NCI-H2171 (cell line): ENCODE measurements around the gene INTS7.
"Not testable (repeated sequence)": the region's sequence is repeated elsewhere in the genome, so short reads cannot be mapped to it uniquely, and the experiment has no call there.

Source experiments
- DNase-seq: peaks from one replicate; lab custom pipeline; 2025; lab: John Stamatoyannopoulos, UW

Gene INTS7

DNA sequence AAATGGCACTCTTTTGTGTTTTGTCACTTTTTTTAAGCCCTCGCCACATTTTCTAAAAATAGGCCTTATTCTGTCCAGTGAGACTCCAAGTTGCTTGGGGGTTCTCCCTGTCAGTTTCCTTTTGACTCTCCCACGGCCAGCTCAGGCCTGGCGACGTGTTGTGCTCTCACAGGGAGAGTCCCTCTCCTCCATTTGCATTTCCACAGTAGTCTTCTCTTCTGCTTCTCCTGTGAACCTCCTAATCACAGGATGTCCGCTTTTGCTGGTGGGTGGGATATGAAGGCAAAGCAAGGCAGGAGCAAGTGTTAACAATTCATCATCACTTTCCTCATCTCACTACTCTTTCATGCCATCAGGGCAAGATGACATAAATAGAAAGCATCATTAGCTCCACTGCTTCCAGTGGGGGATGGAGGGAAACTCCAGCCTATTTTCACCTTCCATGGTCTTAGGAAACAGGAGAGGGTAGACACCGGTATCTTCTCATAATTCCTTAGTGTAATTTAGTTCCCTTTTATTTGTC, 99.8 kb downstream of the INTS7 start:
- no peak for DNase-seq

DNA sequence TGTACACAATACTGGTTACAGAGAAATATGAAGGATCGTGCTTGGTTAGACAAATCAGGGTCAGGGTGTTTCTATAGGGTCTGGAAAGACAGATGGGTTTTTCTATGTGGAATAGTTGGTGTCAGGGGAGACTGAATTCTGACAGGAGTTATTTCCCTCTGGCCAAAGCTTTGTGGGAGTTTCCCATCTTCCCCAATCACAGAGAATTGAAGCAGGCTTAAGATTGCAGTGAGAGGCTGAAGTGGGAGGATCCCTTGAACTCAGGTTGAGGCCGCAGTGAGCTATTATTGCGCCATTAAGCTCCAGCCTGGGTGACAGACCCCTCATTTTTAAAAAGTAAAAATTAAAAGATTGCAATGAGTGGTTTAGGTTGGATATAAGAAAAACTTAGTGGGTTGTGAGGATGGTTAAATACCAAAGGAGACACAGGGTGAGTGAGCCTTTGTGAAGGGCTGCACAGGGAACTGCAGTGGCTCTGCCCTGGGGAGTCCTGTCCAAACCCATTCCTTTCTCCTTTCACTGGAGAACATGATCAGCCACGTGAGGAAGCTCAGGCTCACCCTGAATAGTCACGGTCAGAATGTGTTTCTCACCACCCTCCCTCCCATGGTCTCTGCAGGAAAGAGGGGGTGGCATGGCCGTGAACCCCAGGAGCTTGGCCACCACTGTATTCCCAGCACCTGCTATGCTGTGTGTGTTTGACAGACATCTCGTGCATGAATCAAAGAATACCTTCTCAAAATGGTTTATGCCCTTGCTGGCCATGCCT, 101.2 kb downstream of the INTS7 start:
- no peak for DNase-seq

- no peak for DNase-seq
Observed at GRCh38 chr1:211932933-211933254, 102.5 kb downstream of the INTS7 start.

GRCh38 chr1:211932231-211932932, 103.0 kb downstream of the INTS7 start:
- no peak for DNase-seq

DNA sequence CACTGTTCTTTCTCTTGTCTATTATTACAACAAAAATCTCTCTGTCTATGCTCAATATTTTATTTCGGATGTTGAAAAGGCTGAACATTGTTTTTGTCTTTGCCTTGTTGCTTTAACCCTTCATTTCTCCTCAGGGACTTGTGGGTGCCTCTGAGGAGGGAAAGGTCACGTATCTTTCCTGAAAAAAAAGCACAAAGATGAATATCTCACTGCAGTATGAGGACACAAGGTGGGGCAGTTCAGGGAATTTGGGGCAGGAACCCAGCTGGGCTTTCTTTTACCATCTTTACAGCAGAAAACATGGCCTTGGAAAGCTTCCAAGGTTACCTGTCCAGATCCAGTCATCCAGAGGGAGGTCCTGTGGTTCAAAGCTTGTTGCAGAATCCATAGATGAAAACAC, 105.7 kb downstream of the INTS7 start:
- no peak for DNase-seq

DNA sequence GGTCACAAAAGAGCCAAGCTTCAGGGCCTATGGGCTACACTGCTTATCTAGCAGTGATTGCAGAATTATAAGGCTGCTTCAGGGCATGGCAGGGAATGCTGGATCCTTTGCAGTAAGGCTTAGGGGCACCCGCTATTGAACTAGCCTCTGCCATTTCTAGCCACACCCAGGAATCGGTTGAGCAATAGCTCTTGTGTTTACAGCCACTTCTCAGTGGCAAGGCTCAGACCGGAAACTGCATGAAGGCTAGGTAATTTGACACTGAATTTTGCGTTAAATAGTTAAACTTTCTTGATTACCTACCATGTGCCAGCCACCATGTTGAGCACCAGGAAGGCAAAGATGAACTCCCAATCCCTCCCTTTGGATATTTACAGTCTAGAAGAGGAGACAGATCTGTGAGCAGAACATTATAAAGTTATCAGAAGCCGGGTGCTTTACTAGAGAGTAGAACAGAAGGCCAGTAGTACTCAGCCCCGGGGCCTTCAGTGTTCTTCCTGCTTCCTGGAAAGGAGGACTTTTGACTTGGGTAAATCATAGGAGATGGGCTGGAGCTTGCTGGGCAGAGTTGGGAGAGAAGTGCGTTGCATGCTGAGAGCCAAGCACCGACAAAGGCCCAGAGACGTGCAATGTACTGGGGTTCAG, 106.2 kb downstream of the INTS7 start:
- peak; percentile 52 for DNase-seq

GRCh38 chr1:211928290-211928801, 107.0 kb downstream of the INTS7 start:
- DNase-seq = peak; percentile 33

DNA sequence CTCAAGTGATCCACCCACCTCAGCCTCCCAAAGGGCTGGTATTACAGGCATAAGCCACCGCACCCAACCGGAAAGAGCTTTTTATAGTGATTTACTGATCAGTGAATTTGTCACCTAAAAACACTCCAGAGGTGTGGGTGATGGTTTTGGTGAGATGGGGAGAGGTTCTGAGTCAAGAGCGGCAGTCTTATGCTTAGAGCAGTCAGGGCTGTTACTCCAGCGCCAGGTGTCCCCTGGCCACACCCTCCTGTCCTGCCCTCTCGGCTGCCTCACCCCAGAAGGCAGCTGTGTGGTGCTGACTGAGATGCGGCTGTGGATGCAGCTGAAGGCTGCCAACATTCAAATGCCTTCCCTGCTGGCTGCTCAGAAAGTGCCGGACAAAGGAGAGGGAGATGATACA, 110.3 kb downstream of the INTS7 start:
- peak; percentile 67 for DNase-seq

DNA sequence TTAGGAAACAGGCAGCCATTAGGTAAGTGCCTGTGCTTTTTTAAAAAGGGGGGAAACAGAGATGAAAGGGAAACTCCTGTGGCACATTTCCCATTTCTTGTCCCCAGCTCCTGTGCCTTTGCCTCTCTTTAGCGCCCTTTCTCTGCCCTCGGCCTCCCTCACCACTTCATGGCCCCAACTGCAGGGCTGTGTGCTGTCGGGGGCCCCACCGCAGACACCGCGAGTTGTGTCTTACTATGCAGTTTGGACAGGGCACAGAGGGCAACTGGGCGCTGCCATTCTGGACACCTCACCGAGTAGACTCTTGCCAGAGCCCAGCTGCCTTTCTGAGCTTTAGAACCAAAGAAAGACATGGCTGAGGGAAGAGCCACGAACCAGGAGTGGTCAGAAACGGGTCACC, 111.1 kb downstream of the INTS7 start:
- no peak for DNase-seq

DNA sequence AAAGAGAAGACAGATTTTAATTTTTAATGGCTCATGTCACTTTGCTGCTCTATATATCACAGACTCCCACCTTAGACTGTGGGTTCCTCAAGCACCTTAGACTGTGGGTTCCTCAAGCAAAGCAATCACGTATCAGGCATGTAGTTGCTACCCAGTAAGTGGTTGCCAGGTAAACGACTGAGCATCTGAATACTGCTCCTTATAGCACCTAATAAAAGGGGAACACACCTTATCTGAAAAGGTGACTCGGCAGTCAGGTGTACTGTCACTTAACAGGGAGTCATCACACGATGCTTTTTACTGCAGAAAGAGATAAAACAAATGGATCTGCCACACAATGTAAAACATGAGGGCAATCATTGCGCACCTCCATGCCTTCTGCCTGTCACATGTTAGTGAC, 112.3 kb downstream of the INTS7 start:
- no peak for DNase-seq

- DNase-seq = no peak
Observed at GRCh38 chr1:211921579-211922095, 113.7 kb downstream of the INTS7 start.

DNA sequence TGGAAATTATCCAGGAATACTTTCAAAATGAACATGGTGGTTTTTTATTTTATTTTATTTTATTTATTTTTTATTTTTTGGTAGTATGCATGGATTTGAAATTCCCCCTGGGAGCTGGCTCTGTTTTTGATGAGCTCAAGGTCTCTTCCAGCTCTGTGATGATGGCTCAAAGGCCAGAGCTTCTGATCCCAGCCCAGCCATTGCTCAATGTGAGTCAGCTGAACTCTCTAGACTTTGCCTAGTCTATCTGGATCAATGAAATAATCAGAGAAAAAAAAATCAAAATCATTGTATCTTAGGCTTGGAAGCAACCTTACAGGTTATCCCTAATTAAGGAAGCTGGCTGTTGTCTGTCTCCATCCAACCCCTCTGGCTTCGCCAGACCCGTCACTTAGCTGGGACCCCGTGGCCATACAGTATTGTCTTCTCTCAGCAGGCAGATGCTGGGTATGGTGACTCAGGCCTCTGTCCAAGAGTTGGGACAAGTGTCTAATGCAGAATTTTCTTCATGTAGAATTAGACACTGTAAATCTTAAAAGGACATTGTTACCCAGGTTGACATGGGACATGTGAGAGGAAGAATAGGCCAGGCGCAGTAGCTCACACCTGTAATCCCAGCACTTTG, 114.6 kb downstream of the INTS7 start:
- DNase-seq = no peak

DNA sequence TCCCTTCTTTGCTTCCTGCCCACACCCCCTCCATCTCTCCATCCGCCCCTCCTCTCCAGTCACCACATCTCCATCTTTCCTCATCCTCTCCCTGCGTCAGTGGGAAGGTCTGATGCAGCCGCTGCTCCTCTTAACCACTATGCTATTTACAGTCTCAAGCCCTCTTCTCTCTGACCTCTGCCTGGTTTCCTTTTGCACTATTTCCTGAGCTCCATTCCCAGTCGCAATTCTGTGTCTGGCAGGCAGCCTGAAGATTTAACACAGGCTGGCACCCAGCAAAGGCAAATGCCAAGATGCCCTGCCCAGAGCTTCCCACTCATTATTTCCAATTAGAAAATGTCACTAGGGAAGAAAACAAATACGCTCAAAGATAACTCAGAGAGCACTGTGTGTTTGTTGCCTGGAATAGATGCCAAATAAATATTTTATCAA, 115.2 kb downstream of the INTS7 start:
- no peak for DNase-seq

- DNase-seq = no peak
Observed at GRCh38 chr1:211918843-211919414, 116.4 kb downstream of the INTS7 start.

DNA sequence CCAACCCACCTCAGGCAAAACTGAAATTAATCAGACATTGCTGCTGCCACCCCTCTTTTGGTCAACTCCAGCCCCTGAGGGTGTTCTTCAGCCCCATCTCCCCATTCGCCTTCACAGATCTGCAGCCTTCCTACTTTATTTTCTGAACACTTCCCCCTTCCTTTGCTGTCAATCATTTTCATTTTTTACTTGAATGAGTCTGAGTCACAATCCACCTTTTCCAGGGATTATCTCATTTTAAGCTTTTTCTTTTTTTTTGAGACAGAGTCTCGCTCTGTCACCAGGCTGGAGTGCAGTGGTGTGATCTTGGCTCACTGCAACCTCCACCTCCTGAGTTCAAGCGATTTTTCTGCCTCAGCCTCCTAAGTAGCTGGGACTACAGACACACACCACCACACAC, 118.9 kb downstream of the INTS7 start:
- not testable (repeated sequence) for DNase-seq

DNA sequence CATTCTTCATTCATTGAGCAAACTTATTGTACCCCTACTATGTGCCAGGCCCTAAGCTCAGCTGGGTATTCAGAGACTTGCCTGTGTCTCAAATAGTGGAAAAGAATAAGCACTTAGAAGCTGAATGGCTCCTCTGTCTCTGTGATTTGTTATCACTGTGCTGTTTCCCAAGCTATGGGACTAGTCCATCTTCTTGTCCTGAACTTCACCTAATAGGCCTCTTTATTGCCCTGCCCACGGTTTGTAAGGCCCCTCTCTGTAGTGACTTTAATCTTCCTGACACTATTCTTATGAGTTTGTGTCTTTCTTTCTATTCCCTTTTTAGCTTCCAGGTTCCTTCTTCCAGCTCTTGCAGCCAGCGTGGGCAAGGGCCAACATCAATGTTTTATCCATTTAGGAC, 119.4 kb downstream of the INTS7 start:
- DNase-seq = no peak

GRCh38 chr1:211912844-211913432, 122.4 kb downstream of the INTS7 start:
- no peak for DNase-seq

GRCh38 chr1:211912038-211912437, 123.3 kb downstream of the INTS7 start:
- no peak for DNase-seq

- DNase-seq = no peak
Observed at GRCh38 chr1:211910913-211911485, 124.4 kb downstream of the INTS7 start.

DNA sequence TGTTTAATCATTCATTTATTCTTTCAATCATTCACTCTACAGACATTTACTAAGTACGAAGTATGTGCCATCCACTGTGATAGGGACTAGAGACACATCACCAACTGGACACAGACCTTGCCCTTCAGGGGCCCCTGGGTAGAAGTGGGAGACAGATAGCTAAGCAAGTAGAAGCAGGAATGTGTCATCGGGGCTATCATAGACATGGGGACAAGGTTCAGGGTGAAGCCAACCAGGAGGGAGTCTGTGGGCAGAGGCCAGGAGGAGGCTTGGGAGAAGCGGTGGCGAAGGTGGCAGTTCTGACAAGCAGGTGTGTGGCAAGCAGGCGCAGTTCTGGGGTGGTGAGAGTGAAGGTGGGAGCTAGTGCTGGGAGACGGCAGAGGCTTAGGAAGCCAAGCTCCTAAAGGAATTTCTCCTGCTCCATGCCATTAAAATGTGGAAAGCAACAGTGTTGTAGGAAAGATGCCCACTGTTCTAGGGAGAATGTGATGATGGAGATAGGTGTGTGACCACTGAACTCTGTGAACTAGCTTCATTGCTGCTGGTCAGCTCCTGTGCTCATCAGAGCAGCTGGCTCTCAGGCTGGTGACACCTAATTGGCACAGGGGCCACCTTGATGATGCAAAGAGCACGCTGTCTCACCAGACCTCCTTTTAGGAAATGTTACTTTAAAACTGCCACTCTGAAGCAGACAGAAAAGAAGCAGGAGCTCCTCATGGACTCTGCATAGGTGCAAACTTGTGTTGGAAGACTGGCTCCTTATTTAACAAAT, 125.1 kb downstream of the INTS7 start:
- no peak for DNase-seq
